Measurements from ENCODE around the gene SEPTIN6.

Gene SEPTIN6

DNA sequence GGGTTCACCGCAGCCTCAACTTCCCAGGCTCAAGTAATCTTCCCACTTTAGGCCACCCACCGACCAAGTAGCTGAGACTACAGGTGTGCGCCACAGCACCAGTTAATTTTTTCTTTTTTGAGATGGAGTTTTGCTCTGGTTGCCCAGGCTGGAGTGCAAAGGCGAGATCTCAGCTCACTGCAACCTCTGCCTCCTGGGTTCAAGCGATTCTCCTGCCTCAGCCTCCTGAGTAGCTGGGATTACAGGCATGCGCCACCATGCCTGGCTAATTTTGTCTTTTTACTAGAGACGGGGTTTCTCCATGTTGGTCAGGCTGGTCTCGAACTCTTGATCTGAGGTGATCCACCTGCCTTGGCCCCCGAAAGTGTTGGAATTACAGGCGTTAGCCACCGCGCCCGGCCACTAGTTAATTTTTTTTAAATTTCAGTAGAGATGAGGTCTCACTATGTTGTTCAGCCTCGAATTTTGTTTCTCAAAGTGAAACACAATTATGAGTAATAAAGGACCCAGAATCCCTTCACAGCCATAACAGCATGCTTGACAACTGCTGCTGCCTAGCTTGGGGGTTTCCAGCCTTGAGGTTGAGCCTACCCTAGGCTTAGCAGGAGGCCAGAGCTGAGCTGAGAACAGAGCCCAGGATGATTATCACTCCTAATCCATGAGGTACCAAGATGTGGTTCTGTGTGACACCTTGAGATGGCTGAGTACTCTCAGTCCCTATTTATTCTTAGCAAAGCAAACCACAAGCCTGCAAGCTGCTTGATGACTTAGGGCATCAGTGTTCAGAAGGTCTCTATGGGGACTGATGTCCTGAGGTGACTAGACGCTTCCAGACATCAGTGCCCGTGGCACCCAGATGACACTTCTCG is 45.2 kb downstream of the SEPTIN6 start:
- peak; percentile 67 for DNase-seq

DNA sequence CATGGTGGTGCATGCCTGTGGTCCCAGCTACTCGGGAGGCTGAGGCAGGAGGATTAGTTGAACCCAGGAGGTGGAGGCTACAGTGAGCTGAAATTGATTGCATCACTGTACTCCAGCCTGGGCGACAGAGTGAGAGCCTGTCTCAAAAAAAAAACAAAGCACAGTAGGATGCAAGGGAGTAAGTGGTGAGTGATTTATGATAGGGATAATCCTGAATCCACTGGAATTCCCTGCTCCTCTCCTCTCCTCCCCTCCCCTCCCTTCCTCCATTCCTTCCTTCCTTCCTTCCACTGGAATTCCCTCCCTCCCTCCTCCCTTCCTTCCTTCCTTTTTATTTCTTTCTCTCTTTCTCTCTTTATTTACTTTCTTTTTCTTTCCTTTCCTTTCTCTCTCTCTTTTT is 45.9 kb downstream of the SEPTIN6 start:
- DNase-seq: no peak

DNA sequence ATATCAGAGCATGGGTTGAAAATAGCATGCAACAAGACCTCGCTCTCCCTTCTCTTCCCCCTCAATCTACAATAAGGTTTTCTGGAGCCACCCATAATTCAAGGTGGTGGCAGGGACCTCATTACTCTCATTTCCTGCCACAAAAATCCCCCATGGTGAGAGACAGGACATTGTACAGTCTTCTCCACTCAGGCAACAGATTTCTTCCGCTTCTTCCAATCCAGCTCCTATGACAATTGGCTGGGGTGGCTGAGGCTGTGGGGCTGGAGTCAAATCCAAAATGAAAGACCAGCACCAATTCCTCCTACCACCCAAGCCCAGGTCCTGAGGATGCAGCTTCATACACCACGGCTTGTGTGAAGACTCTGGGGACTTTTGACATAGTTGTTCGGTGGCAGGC is 46.5 kb downstream of the SEPTIN6 start:
- DNase-seq: no peak

DNA sequence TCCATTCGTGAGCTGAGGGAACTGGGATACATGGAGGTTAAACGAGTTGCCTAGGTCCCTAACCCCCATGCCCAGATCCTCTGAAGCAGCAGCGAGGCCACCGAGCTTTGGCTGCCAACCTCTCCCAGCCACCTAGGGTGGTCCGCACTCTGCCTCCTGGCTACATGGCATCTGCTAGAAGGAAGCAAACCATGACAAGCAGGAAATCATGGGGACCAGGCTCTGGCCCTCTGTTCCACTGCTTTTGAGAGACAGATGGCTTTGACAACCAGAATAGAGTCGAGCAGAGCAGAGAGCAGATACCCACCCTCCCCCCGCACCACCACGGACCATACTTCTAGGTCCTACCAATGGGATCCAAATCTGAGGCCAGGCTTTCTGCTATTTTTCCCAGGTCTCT is 49.3 kb downstream of the SEPTIN6 start:
- DNase-seq: no peak
